Endothelial cell (in vitro differentiated cells): ENCODE measurements around the gene LILRA2. TPM values are rescaled to one million over a fixed set of nuclear protein-coding genes. Genes with fewer than 3 reads are reported as not detected.

Experiments used
- DNase-seq: peaks from one replicate; pipeline ENCODE4 v3.0.0; 2021; ENCODE audit warnings: low spot score
- H3K27ac Mint-ChIP-seq: one replicate; pipeline ENCODE4 v1.8.0; 2021; ENCODE audit warnings: mixed read lengths, inconsistent platforms; ENCODE audit not compliant: unreplicated experiment
- H3K27me3 Mint-ChIP-seq: one replicate; pipeline ENCODE4 v1.8.0; 2021; ENCODE audit warnings: mild to moderate bottlenecking, moderate library complexity, mixed read lengths, inconsistent platforms; ENCODE audit not compliant: unreplicated experiment
- H3K36me3 Mint-ChIP-seq: one replicate; pipeline ENCODE4 v1.8.0; 2021; ENCODE audit warnings: mild to moderate bottlenecking, low read depth, mixed read lengths, inconsistent platforms; ENCODE audit not compliant: unreplicated experiment
- H3K4me1 Mint-ChIP-seq: one replicate; pipeline ENCODE4 v1.8.0; 2021; ENCODE audit warnings: mild to moderate bottlenecking, mixed read lengths, inconsistent platforms; ENCODE audit not compliant: unreplicated experiment
- H3K4me3 Mint-ChIP-seq: one replicate; pipeline ENCODE4 v1.8.0; 2021; ENCODE audit warnings: mild to moderate bottlenecking, mixed read lengths, inconsistent platforms; ENCODE audit not compliant: unreplicated experiment
- H3K9me3 Mint-ChIP-seq: one replicate; pipeline ENCODE4 v1.8.0; 2021; ENCODE audit warnings: mixed read lengths, inconsistent platforms; ENCODE audit not compliant: unreplicated experiment
- CTCF ChIP-seq: fragments of 200-600 bp; sonication (generic); IDR thresholded peaks from one replicate; pipeline ENCODE4 v1.5.0; 2021; ENCODE audit warnings: antibody characterized with exemption; ENCODE audit not compliant: unreplicated experiment
- total RNA-seq: library from RNA; stranded (reverse); fragmentation: NEBNext Ultra II Directional; extraction: Animal tissue kit (Norgen Biotek cat#: 25700); gene quantifications from one replicate; pipeline ENCODE4 v1.2.1, GENCODE V29; 2021; ENCODE audit not compliant: unreplicated experiment

LILRA2 gene
- total RNA-seq, 1 donor from 2014 or later: not detected

- no peak for TF ChIP-seq CTCF
- no peak for DNase-seq
- Mint-ChIP-seq H3K27ac (no peak overlapping the region), H3K4me3 (no peak overlapping the region), H3K9me3 (peaks cover 16% of the 10 kb centered on the region), H3K36me3 (peaks cover 10% of the 10 kb centered on the region), H3K4me1 (no peaks in the 10 kb centered on the region), H3K27me3 (peaks cover 8% of the 10 kb centered on the region)
Measured at GRCh38 chr19:54533476-54533875, 40.1 kb upstream of the LILRA2 start.

- Mint-ChIP-seq H3K27ac (no peak overlapping the region), H3K4me3 (no peak overlapping the region), H3K36me3 (peaks cover 14% of the 10 kb centered on the region), H3K9me3 (peaks cover 22% of the 10 kb centered on the region), H3K4me1 (no peaks in the 10 kb centered on the region), H3K27me3 (peaks cover 9% of the 10 kb centered on the region)
- no peak for TF ChIP-seq CTCF
- DNase-seq: no peak
Measured at GRCh38 chr19:54534156-54534555, 39.4 kb upstream of the LILRA2 start.

GRCh38 chr19:54535601-54536000 lies 38.0 kb upstream of the LILRA2 start:
- Mint-ChIP-seq H3K27ac (no peak overlapping the region), H3K36me3 (peaks cover 14% of the 10 kb centered on the region), H3K9me3 (peaks cover 29% of the 10 kb centered on the region)

GRCh38 chr19:54536956-54537355 lies 36.6 kb upstream of the LILRA2 start:
- no peak overlapping the region for H3K4me3 Mint-ChIP-seq
- peaks cover 38% of the 10 kb centered on the region for H3K9me3 Mint-ChIP-seq
- TF ChIP-seq CTCF: no peak
- peaks cover 12% of the 10 kb centered on the region for H3K27me3 Mint-ChIP-seq
- DNase-seq: no peak
- no peak overlapping the region for H3K27ac Mint-ChIP-seq
- no peaks in the 10 kb centered on the region for H3K4me1 Mint-ChIP-seq
- peaks cover 14% of the 10 kb centered on the region for H3K36me3 Mint-ChIP-seq

More at GRCh38 chr19:54535601-54536000, 38.0 kb upstream of the LILRA2 start:
- no peak for DNase-seq
- H3K27me3 Mint-ChIP-seq: peaks cover 11% of the 10 kb centered on the region
- no peak for TF ChIP-seq CTCF
- no peak overlapping the region for H3K4me3 Mint-ChIP-seq
- no peaks in the 10 kb centered on the region for H3K4me1 Mint-ChIP-seq

GRCh38 chr19:54541712-54542111 lies 31.9 kb upstream of the LILRA2 start:
- no peaks in the 10 kb centered on the region for H3K4me1 Mint-ChIP-seq
- H3K27me3 Mint-ChIP-seq: peaks cover 19% of the 10 kb centered on the region
- H3K4me3 Mint-ChIP-seq: no peak overlapping the region
- no peak for DNase-seq
- H3K9me3 Mint-ChIP-seq: peaks cover 58% of the 10 kb centered on the region
- TF ChIP-seq CTCF: no peak
- peaks cover 22% of the 10 kb centered on the region for H3K36me3 Mint-ChIP-seq
- H3K27ac Mint-ChIP-seq: no peak overlapping the region
